HL-60 (cell line): Measurements from ENCODE around the gene SPHK1.

Source experiments
- DNase-seq, 2 experiments: peaks; one replicate each; pipeline ENCODE4 v3.0.0-alpha.2; 2010 to 2020; ENCODE audit warnings: low read depth in 1 of 2, low spot score in 1 of 2
- H3K27ac ChIP-seq: fragments of 250-450 bp; sonication (Bioruptor Pico); replicated peaks from 2 replicates; pipeline ENCODE4 v1.5.1; 2020; ENCODE audit warnings: mild to moderate bottlenecking, moderate library complexity
- H3K27me3 ChIP-seq: fragments of 250-450 bp; sonication (Bioruptor Pico); 2 replicates; pipeline ENCODE4 v1.5.1; 2021; ENCODE audit warnings: mild to moderate bottlenecking, moderate library complexity; ENCODE audit not compliant: insufficient read depth, poor library complexity, severe bottlenecking
- H3K4me3 ChIP-seq: replicated peaks from 2 replicates; pipeline ENCODE4 v1.5.1; 2011; ENCODE audit warnings: mild to moderate bottlenecking, control low read depth, low read length; ENCODE audit not compliant: insufficient read depth
- GABPA ChIP-seq: IDR thresholded peaks from 2 replicates; pipeline ENCODE4 v1.6.1; 2012; ENCODE audit warnings: low read depth
- POLR2AphosphoS5 ChIP-seq: IDR thresholded peaks from 2 replicates; pipeline ENCODE4 v1.6.1; 2012; ENCODE audit warnings: low read depth
- SPI1 ChIP-seq: IDR thresholded peaks from 2 replicates; pipeline ENCODE4 v1.6.1; 2012; ENCODE audit warnings: low read depth, mild to moderate bottlenecking, borderline replicate concordance
- TF ChIP-seq, protein P1 (sequence below): IDR thresholded peaks from one replicate; pipeline ENCODE4 v1.5.1; 2011; ENCODE audit warnings: low read length, control low read depth, inconsistent platforms; ENCODE audit not compliant: insufficient read depth
- TF ChIP-seq, protein P2 (sequence below): IDR thresholded peaks from 2 replicates; pipeline ENCODE4 v1.6.1; 2012; ENCODE audit warnings: low read depth; ENCODE audit not compliant: insufficient replicate concordance

Gene SPHK1

DNA sequence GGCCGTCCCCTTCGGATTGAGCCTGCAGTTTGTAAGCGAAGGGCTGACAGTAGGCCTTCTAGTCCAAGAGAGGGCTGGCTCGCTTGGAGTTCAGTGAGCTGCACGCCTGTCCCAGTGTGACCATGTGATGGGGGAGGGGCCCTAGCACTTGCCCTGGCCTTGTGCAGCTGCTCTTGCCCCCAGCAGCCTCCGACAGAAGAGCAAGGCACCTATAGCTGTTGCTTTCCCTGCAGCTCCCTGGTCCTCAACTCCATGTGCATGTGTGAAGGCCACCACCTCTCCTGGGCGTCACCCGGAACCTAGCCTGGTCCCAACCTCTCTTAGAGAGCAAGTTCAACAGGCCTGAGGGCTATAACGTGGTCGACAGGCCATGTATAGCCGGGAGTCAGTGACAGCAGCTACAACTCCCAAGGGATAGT lies 5.6 kb downstream of the SPHK1 start:
- H3K27ac ChIP-seq, result no peak overlapping the region
- H3K4me3 ChIP-seq, result no peak overlapping the region
- DNase-seq, result no peak
- TF ChIP-seq SPI1 (no peak), GABPA (no peak), POLR2AphosphoS5 (no peak; the same call in 1 of the 2 replicates)
- TF ChIP-seq, protein P1, sequence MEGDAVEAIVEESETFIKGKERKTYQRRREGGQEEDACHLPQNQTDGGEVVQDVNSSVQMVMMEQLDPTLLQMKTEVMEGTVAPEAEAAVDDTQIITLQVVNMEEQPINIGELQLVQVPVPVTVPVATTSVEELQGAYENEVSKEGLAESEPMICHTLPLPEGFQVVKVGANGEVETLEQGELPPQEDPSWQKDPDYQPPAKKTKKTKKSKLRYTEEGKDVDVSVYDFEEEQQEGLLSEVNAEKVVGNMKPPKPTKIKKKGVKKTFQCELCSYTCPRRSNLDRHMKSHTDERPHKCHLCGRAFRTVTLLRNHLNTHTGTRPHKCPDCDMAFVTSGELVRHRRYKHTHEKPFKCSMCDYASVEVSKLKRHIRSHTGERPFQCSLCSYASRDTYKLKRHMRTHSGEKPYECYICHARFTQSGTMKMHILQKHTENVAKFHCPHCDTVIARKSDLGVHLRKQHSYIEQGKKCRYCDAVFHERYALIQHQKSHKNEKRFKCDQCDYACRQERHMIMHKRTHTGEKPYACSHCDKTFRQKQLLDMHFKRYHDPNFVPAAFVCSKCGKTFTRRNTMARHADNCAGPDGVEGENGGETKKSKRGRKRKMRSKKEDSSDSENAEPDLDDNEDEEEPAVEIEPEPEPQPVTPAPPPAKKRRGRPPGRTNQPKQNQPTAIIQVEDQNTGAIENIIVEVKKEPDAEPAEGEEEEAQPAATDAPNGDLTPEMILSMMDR, result no peak
- TF ChIP-seq, protein P2, sequence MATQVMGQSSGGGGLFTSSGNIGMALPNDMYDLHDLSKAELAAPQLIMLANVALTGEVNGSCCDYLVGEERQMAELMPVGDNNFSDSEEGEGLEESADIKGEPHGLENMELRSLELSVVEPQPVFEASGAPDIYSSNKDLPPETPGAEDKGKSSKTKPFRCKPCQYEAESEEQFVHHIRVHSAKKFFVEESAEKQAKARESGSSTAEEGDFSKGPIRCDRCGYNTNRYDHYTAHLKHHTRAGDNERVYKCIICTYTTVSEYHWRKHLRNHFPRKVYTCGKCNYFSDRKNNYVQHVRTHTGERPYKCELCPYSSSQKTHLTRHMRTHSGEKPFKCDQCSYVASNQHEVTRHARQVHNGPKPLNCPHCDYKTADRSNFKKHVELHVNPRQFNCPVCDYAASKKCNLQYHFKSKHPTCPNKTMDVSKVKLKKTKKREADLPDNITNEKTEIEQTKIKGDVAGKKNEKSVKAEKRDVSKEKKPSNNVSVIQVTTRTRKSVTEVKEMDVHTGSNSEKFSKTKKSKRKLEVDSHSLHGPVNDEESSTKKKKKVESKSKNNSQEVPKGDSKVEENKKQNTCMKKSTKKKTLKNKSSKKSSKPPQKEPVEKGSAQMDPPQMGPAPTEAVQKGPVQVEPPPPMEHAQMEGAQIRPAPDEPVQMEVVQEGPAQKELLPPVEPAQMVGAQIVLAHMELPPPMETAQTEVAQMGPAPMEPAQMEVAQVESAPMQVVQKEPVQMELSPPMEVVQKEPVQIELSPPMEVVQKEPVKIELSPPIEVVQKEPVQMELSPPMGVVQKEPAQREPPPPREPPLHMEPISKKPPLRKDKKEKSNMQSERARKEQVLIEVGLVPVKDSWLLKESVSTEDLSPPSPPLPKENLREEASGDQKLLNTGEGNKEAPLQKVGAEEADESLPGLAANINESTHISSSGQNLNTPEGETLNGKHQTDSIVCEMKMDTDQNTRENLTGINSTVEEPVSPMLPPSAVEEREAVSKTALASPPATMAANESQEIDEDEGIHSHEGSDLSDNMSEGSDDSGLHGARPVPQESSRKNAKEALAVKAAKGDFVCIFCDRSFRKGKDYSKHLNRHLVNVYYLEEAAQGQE, result no peak
- H3K27me3 ChIP-seq, result peaks cover 5% of the 10 kb centered on the region

GRCh38 chr17:76391200-76391715 lies 6.8 kb downstream of the SPHK1 start:
- H3K27me3 ChIP-seq, result no peaks in the 10 kb centered on the region
- TF ChIP-seq, protein P1, result no peak
- TF ChIP-seq POLR2AphosphoS5, result no peak
- no peak for TF ChIP-seq GABPA
- TF ChIP-seq SPI1, result no peak
- TF ChIP-seq, protein P2, result no peak
- DNase-seq, result no peak
- H3K4me3 ChIP-seq, result no peak overlapping the region
- H3K27ac ChIP-seq, result no peak overlapping the region

GRCh38 chr17:76394166-76394565 lies 9.8 kb downstream of the SPHK1 start:
- H3K27ac ChIP-seq, result no peak overlapping the region
- no peaks in the 10 kb centered on the region for H3K27me3 ChIP-seq
- TF ChIP-seq SPI1 (no peak), GABPA (no peak), POLR2AphosphoS5 (no peak)
- TF ChIP-seq, protein P1, result no peak
- TF ChIP-seq, protein P2, result no peak
- H3K4me3 ChIP-seq, result no peak overlapping the region
- no peak for DNase-seq
